DOHH2 (cell line): Measurements from ENCODE around the gene OIT3.

Experiments used
- H3F3A ChIP-seq: fragments of 200-600 bp; sonication (generic), shearing (Covaris generic); 2 replicates; pipeline ENCODE4 v1.6.0; 2016; ENCODE audit warnings: antibody characterized with exemption, mild to moderate bottlenecking; ENCODE audit not compliant: control insufficient read depth, insufficient read depth
- H3K27ac ChIP-seq: fragments of 200-600 bp; sonication (generic); 2 replicates; pipeline ENCODE4 v1.5.1; 2014; ENCODE audit warnings: low read depth, mild to moderate bottlenecking, low read length, moderate library complexity
- H3K27me3 ChIP-seq: fragments of 200-600 bp; sonication (generic); 2 replicates; pipeline ENCODE4 v1.6.1; 2014; ENCODE audit warnings: mild to moderate bottlenecking, low read length, mixed read lengths; ENCODE audit not compliant: control insufficient read depth
- H3K36me3 ChIP-seq: fragments of 200-600 bp; sonication (generic); 2 replicates; pipeline ENCODE4 v1.6.1; 2014; ENCODE audit warnings: mild to moderate bottlenecking, low read length, moderate library complexity, mixed read lengths; ENCODE audit not compliant: control insufficient read depth
- H3K4me1 ChIP-seq: fragments of 200-600 bp; sonication (generic); 2 replicates; pipeline ENCODE4 v1.6.1; 2014; ENCODE audit warnings: mild to moderate bottlenecking, low read length, mixed read lengths; ENCODE audit not compliant: control insufficient read depth
- H3K4me2 ChIP-seq: fragments of 200-600 bp; sonication (generic); 2 replicates; pipeline ENCODE4 v1.6.0; 2014; ENCODE audit warnings: mild to moderate bottlenecking, low read length, moderate library complexity
- H3K4me3 ChIP-seq: fragments of 200-600 bp; sonication (generic); 2 replicates; pipeline ENCODE4 v1.5.1; 2014; ENCODE audit warnings: mild to moderate bottlenecking, low read length, mixed read lengths
- H3K79me2 ChIP-seq: fragments of 200-600 bp; sonication (generic); 2 replicates; pipeline ENCODE4 v1.6.1; 2014; ENCODE audit warnings: mild to moderate bottlenecking, low read length, mixed read lengths; ENCODE audit not compliant: control insufficient read depth
- H3K9me2 ChIP-seq: fragments of 200-600 bp; sonication (generic); replicated peaks from 2 replicates; pipeline ENCODE4 v1.6.1; 2014; ENCODE audit warnings: mild to moderate bottlenecking, low read length, mixed read lengths; ENCODE audit not compliant: control insufficient read depth
- H3K9me3 ChIP-seq: fragments of 200-600 bp; sonication (generic); 2 replicates; pipeline ENCODE4 v1.6.1; 2014; ENCODE audit warnings: antibody characterized with exemption, low read length, mixed read lengths; ENCODE audit not compliant: control insufficient read depth, insufficient read depth
- H4K20me1 ChIP-seq: fragments of 200-600 bp; sonication (generic); 2 replicates; pipeline ENCODE4 v1.6.0; 2014; ENCODE audit warnings: low read depth, mild to moderate bottlenecking, antibody characterized with exemption, low read length, moderate library complexity; ENCODE audit not compliant: control insufficient read depth, insufficient read depth
- CTCF ChIP-seq: fragments of 200-600 bp; sonication (generic); IDR thresholded peaks from one replicate; pipeline ENCODE4 v1.5.1; 2014; ENCODE audit warnings: antibody characterized with exemption, mild to moderate bottlenecking, low read depth, low read length; ENCODE audit not compliant: poor library complexity, severe bottlenecking
- EZH2phosphoT487 ChIP-seq: fragments of 200-600 bp; sonication (generic); IDR thresholded peaks from 2 replicates; pipeline ENCODE4 v1.6.1; 2017; ENCODE audit warnings: borderline replicate concordance, mild to moderate bottlenecking, antibody characterized with exemption, low read length, moderate library complexity, mixed read lengths

OIT3 gene

GRCh38 chr10:72981882-72982529 lies 88.5 kb downstream of the OIT3 start:
- Histone ChIP-seq H3K4me2 (no peak overlapping the region), H3K27ac (no peak overlapping the region)

More at GRCh38 chr10:72981882-72982529, 88.5 kb downstream of the OIT3 start:
- Histone ChIP-seq H3K4me3 (no peak overlapping the region), H3F3A (no peaks in the 10 kb centered on the region), H3K9me2 (no peaks in the 10 kb centered on the region), H3K4me1 (no peaks in the 10 kb centered on the region), H3K79me2 (no peaks in the 10 kb centered on the region), H3K9me3 (peaks cover 14% of the 10 kb centered on the region), H3K27me3 (no peaks in the 10 kb centered on the region), H4K20me1 (no peaks in the 10 kb centered on the region), H3K36me3 (no peaks in the 10 kb centered on the region)
- TF ChIP-seq CTCF (no peak), EZH2phosphoT487 (no peak)
